GM19397 (cell line): ENCODE data around the gene H6PD.

Experiments used
- ATAC-seq: cut with Tn5 transposase; IDR thresholded peaks from one replicate; pipeline ENCODE4 v1.9.1; 2021; ENCODE audit warnings: mild to moderate bottlenecking, moderate library complexity; ENCODE audit not compliant: unreplicated experiment

H6PD gene

GRCh38 chr1:9207086-9207485 lies 27.5 kb upstream of the H6PD start:
- no peak for ATAC-seq

- no peak for ATAC-seq
Observed at GRCh38 chr1:9207715-9208114, 26.9 kb upstream of the H6PD start.

DNA sequence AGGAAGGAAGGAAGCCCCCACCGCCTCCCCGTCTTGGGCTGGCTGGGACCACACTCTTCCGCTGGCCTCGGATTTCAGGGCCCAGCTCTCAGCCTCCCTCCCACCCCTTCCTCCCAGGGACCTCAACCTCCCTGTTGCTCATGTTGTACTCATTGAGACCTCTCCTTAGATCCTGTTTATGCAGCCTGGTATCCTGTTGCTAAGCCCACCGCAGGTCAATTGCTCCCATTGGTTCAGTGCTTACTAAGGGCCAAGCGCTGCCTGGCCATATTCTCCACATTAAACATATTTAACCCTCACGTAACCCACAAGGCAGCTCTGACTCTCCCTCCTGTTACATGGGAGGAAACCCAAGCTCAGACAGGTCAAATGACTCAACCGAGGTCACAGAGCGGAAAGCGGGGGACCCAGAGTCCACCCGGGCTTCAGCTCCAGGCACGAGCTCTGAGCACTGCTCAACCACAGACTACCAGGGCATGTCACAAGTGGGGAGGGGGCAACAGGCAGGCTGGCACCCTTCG lies 23.2 kb upstream of the H6PD start:
- no peak for ATAC-seq

DNA sequence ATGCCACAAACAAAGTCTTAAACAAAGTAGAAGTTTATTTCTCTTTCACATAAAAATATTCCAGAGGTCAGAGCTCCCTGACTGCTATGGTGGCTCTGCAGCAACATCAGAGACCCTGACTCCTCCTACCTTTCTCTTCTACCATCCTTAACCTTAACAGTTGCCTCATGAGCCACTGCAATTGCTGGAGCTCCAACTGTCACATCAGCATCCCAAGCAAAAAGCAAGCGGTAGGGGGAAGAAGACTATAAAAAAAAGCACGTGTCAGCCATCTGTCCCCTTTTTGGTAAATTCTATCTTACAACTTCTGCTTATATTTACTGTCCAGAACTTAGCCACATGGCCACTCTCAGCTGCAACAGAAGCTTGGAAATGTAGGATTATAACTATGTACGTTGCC lies 21.8 kb upstream of the H6PD start:
- no peak for ATAC-seq

GRCh38 chr1:9213956-9214355 lies 20.6 kb upstream of the H6PD start:
- no peak for ATAC-seq

DNA sequence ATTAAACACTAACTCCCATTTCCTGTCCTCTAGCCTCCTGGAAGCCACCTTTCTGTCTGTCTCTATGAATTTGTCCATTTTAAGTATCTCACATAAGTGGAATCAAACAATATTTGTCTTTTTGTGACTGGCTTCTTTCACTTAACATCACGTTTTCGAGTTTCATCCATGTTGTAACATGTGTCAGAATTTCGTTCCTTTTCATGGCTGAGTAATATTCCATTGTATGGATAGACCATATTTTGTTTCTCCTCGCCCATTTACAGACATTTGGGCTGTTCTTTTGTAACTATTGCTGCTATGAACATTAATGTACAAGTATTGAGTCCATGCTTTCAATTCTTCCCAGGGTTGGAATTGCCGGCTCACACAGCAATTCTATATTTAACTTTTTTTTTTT lies 15.7 kb upstream of the H6PD start:
- ATAC-seq, result no peak

DNA sequence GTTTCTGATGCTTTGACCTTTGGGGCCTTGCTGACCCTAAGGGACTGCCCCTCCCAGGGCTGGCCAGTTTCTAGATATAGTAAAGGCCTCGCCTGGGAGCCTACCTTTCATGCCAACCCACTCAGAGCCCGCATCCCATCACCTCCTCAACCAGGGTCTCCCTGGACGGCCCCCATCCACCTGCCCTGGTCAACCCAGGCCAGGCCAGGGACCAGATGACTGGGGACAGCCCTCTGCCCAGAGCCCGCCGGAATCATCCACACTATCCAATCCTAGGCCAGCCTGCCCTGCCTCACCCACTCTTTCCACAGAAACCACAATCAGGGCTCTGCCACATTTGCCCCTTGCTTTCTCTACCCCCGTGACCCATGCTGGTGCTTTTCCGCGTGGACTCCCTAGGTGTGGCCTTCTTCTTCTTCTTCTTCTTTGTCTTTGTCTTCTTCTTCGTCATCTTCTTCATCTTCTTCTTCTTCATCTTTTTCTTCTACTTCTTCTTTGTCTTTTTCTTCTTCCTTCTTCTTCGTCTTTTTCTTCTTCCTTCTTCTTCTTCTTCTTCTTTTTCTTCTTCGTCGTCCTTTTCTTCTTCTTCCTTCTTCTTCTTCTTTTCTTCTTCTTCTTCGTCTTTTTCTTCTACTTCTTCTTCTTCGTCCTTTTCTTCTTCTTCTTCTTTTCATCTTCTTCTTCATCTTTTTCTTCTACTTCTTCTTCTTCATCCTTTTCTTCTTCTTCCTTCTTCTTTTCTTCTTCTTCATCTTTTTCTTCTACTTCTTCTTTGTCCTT lies 11.5 kb upstream of the H6PD start:
- ATAC-seq, result no peak

DNA sequence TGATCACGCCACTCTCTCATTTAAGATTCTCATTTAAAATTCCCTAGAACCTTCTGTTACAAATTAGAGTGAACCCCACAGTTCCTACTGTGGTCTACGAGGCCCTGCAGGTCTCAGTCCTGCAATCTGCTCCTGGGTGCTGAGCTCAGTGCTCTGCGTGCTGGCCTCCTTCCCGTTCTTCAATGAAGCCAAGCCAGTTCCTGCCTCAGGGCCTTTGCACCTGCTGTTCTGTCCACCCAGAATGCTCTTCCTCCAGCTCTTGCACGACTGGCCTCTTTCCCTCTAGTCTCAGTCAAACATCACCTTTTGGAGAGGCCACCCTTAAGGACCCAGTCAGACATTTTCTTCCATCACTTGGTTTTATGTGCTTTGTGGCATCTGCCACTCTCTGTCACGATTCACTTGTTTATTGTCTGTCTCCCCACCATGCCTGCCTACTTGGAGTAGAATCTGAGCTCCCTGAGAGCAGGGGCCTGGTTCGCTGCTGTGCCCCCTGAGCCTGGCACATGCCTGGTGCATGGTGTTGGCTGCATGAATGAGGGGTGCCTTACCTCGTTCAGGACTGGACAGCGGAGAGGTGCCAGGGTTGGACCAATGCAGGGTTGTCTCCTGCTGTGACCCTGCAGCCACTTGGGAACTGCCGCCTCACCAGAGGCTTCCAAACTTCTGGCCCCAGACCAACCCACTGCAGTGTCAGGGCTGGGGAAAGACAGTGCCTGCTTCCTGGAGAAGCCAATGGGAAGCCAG lies 9.7 kb upstream of the H6PD start:
- ATAC-seq, result no peak

DNA sequence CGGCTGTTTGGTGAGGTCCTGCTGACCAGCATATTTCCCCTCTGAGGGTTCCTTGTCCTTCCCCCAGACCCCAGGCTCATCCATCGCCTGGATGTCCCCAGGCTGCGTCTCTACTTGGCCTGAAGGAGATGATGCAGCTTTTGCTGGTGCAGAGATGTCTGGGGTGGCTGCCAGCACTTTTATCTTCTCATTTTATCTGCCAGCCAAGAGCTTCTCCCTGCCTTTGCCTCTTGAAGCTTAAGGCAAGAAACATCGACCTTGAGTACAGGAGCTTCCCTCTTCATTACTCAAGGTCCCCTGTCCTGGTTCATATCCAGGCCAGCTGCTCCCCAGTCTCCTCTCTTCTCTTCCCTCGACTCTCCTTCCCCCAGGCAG lies 9.2 kb upstream of the H6PD start:
- ATAC-seq, result no peak

GRCh38 chr1:9228609-9229008 lies 6.0 kb upstream of the H6PD start:
- no peak for ATAC-seq

DNA sequence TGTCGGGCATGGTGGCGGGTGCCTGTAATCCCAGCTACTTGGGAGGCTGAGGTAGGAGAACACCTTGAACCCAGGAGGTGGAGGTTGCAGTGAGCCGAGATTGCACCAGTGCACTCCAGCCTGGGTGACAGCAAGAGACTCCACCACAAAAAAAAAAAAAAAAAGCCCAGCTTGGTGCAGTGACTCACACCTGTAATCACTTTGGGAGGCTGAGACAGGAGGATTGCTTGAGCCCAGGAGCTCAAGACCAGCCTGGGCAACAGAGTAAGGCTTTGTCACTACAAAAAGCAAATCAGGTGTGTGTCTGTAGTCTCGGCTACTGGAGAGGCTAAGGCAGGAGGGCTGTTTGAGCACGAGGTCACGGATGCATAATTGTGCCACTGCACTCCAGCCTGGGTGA lies 5.0 kb upstream of the H6PD start:
- no peak for ATAC-seq

GRCh38 chr1:9230869-9231533 lies 3.6 kb upstream of the H6PD start:
- ATAC-seq, result no peak

- ATAC-seq, result no peak
Observed at GRCh38 chr1:9231648-9232332, 2.8 kb upstream of the H6PD start.

GRCh38 chr1:9233241-9233941 lies 1.2 kb upstream of the H6PD start:
- no peak for ATAC-seq

DNA sequence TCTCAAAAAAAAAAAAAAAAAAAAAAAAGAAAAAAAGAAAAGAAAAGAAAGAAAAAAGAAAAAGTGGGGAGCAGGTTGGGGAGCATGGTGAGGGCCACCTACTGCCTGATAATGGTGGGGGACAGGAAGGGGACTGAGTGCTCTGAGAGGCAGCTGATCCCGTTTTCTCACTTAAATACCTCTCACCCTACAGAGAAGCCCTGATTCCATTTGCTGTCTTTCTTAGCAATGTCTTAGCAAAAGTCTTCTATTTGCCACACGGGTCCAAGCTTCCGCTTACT lies 692 bp upstream of the H6PD start:
- ATAC-seq, result no peak

DNA sequence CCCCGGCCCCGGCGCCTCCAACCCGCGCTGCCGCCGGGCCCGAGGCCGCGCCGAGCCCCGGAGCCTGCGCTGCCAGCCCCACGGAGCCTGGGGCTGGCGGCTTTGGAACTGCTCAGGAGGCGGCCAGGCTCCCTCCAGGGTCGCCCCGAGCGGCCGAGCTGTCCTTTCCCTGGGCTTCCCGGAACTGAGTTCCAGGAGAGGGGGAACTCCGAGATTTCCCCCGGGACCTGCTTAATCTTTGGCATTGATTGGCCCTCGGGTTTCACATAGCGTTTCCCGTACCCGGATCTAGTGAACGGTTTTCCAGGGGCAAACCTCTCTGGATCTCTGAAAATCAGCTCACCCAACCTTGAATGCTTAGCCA lies 504 bp downstream of the H6PD start:
- no peak for ATAC-seq

GRCh38 chr1:9235560-9235959 lies 986 bp downstream of the H6PD start:
- ATAC-seq, result no peak

- ATAC-seq, result no peak
Observed at GRCh38 chr1:9238134-9238533, 3.6 kb downstream of the H6PD start.

- ATAC-seq, result no peak
Observed at GRCh38 chr1:9238550-9238949, 4.0 kb downstream of the H6PD start.

- no peak for ATAC-seq
Observed at GRCh38 chr1:9239622-9240401, 5.2 kb downstream of the H6PD start.
